Urinary bladder (tissue), 4 donors: ENCODE results near the gene RASAL2. TPM values are rescaled to one million over a fixed set of nuclear protein-coding genes. Genes with fewer than 3 reads are reported as not detected.
"Not testable (repeated sequence)": the region's sequence is repeated elsewhere in the genome, so short reads cannot be mapped to it uniquely, and the experiment has no call there.

Experiments used
- DNase-seq: peaks from one replicate; pipeline ENCODE4 v3.0.0-alpha.2; 2015; ENCODE audit errors: extremely low spot score
- H3K27ac ChIP-seq: one replicate; pipeline ENCODE4 v1.5.1; 2013; ENCODE audit warnings: low read depth, mild to moderate bottlenecking, moderate library complexity
- H3K36me3 ChIP-seq: one replicate; pipeline ENCODE4 v1.6.1; 2013; ENCODE audit warnings: mild to moderate bottlenecking, moderate library complexity; ENCODE audit not compliant: insufficient read depth
- H3K4me1 ChIP-seq: one replicate; pipeline ENCODE4 v1.6.1; 2013; ENCODE audit warnings: mild to moderate bottlenecking, moderate library complexity; ENCODE audit not compliant: insufficient read depth
- H3K4me3 ChIP-seq: one replicate; pipeline ENCODE4 v1.5.1; 2013; ENCODE audit warnings: low read depth, low read length
- WGBS: extraction: QIAGEN DNeasy Blood & Tissue Kit; methylation state at CpG from one replicate; pipeline ENCODE4 v1.1.7; 2013; 5-methylcytosine and 5-hydroxymethylcytosine counted together
- polyA plus RNA-seq: library from polyadenylated mRNA; stranded (reverse); fragments of 200-250 nt; gene quantifications from one replicate; pipeline ENCODE4 v1.2.3, GENCODE V29; 2013
- total RNA-seq: library from RNA; depleted of rRNA; stranded (reverse); fragments of >200 nt; gene quantifications from one replicate; pipeline ENCODE4 v1.2.3, GENCODE V29; 2014
- donor health status: healthy with polysubstance abuse.
- donor health status: healthy.

The RASAL2 gene
- total and polyA plus RNA-seq, 2 donors, result 8.8 to 29.2 TPM

DNA sequence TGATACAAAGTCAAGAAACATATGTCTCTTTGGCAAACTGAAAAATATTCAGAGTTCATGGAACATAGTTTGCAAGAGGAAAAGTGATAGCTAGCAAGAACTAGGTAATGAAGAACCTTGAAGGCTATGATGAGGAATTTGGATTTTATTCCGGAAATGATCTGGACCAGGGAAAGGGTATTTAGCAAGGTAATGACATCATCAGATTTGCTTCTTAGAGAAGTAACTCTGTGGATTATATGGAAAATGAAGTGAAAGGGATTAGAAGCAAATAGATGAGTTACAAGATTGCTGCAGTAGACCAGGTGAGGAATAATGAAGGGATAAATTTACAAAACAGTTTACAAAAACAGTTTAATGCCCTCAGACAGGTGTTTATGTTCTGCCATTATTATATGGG lies 197.3 kb downstream of the RASAL2 start:
- Histone ChIP-seq H3K27ac (no peak overlapping the region), H3K4me1 (no peaks in the 10 kb centered on the region), H3K36me3 (no peaks in the 10 kb centered on the region), H3K4me3 (no peak overlapping the region)
- no peak for DNase-seq
- 96% methylated on average over 1 of the region's 1 CpG for WGBS

DNA sequence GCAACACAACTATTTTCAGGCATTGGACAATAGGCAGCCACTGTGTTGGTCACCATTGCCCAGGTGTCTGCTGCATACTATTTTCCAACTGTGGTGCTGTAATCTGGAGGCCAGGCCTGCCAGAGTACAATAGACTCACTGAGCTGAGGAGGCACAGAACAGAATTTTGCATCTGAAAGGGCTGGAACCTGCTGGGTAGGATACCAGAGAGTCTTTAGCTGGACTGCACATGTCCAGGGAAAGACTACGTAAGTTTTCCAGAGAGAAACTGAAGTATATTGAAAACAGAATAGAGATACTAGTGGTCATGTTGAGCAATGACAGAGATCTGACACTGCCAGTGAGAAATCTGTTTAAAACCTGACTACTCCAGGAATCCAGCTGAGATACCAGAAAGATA lies 200.8 kb downstream of the RASAL2 start:
- no peak overlapping the region for H3K27ac ChIP-seq
- WGBS, result 98% methylated on average over 1 of the region's 1 CpG
- DNase-seq, result no peak
- no peaks in the 10 kb centered on the region for H3K36me3 ChIP-seq
- no peaks in the 10 kb centered on the region for H3K4me1 ChIP-seq
- H3K4me3 ChIP-seq, result no peak overlapping the region

DNA sequence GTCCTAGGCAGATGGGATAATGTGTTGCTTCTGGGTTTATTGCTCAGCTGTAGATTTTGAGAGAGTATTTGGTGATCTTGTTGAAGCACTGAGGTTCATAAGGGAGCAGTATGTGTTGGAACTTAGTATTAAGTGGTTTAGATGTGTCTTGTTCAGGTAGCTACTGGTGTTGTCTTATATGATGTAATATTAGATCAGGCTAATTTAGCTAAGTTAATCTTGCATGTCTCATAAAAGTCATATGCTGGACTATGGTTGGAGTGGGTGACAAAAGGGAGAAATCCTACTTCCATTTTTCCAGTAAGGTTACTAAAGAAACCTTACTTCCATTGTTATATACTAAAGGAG lies 206.4 kb downstream of the RASAL2 start:
- no peaks in the 10 kb centered on the region for H3K36me3 ChIP-seq
- H3K4me3 ChIP-seq, result no peak overlapping the region
- no peak overlapping the region for H3K27ac ChIP-seq
- no peaks in the 10 kb centered on the region for H3K4me1 ChIP-seq
- no peak for DNase-seq

- 95% methylated on average over 1 of the region's 1 CpG for WGBS
- Histone ChIP-seq H3K4me3 (no peak overlapping the region), H3K4me1 (no peaks in the 10 kb centered on the region)
These were observed 207.2 kb downstream of the RASAL2 start for GRCh38 chr1:178301141-178301540.

DNA sequence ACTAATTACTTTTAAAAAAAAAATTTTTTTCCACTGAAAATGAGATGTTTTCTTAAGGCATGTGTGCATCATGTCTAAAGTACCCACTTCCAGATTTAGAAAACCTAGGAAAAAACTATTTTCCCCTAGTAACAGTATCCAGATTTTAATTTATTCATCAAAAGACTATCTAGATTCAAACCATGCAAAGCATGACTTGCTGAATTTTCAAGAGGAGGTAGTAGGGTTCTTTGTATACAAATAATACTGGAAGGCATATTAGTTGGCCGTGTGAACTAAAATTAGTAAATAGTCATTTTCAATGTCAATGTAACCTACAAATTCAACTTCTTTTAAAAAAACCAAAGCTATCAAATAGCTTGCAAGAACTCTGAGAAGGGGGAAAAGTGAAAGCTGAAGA lies 213.4 kb downstream of the RASAL2 start:
- no peaks in the 10 kb centered on the region for H3K36me3 ChIP-seq
- 73% methylated on average over 1 of the region's 1 CpG for WGBS
- DNase-seq, result no peak
- H3K4me1 ChIP-seq, result no peaks in the 10 kb centered on the region
- H3K27ac ChIP-seq, result no peak overlapping the region
- no peak overlapping the region for H3K4me3 ChIP-seq

More at GRCh38 chr1:178301141-178301540, 207.2 kb downstream of the RASAL2 start:
- H3K27ac ChIP-seq, result no peak overlapping the region
- DNase-seq, result no peak
- no peaks in the 10 kb centered on the region for H3K36me3 ChIP-seq

DNA sequence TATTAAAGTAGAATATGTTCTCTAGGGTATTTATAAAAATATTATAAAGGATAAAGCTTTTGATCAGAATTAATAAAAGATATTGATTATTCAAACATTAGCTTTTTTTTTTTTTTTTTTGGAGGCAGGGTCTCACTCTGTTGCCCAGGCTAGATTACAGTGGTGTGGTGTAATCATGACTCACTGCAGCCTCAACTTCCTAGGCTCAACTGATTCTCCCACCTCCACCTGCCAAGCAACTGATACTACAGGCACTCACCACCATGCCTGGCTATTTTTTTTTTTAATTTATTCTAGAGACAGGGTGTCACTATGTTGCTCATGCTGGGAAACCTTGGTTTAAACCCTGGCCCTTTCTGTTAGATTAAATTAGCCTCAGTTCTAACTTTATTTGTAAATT lies 214.5 kb downstream of the RASAL2 start:
- no peak for DNase-seq
- H3K4me3 ChIP-seq, result no peak overlapping the region
- no peaks in the 10 kb centered on the region for H3K36me3 ChIP-seq
- H3K27ac ChIP-seq, result no peak overlapping the region
- no peaks in the 10 kb centered on the region for H3K4me1 ChIP-seq

- WGBS, result 3% methylated on average over 1 of the region's 1 CpG
- peak; percentile 66 for DNase-seq
- H3K4me1 ChIP-seq, result no peaks in the 10 kb centered on the region
These were observed 216.8 kb downstream of the RASAL2 start for GRCh38 chr1:178310685-178311105.

GRCh38 chr1:178311164-178311563 lies 217.3 kb downstream of the RASAL2 start:
- H3K4me3 ChIP-seq, result no peak overlapping the region

More at GRCh38 chr1:178310685-178311105, 216.8 kb downstream of the RASAL2 start:
- Histone ChIP-seq H3K27ac (no peak overlapping the region), H3K4me3 (no peak overlapping the region), H3K36me3 (no peaks in the 10 kb centered on the region)

DNA sequence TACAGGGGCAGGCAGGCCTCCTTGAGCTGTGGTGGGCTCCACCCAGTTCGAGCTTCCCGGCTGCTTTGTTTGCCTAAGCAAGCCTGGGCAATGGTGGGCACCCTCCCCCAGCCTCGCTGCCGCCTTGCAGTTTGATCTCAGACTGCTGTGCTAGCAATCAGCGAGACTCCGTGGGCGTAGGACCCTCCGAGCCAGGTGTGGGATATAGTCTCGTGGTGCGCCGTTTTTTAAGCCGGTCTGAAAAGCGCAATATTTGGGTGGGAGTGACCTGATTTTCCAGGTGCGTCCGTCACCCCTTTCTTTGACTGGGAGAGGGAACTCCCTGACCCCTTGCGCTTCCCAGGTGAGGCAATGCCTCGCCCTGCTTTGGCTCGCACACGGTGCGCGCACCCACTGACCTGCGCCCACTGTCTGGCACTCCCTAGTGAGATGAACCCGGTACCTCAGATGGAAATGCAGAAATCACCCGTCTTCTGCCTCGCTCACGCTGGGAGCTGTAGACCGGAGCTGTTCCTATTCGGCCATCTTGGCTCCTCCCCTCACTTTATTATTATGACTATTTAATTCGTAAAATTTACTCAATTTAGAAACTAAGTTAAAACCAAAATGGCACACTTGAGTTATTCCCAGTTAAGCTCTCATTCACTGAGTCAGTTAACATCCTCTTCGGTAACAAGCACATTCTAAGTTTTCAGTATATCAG lies 226.5 kb downstream of the RASAL2 start:
- not testable (repeated sequence) for H3K4me1 ChIP-seq, H3K4me3 ChIP-seq, H3K27ac ChIP-seq, DNase-seq, H3K36me3 ChIP-seq
- WGBS, result 75% methylated on average over 29 of the region's 30 CpGs

More at GRCh38 chr1:178311164-178311563, 217.3 kb downstream of the RASAL2 start:
- Histone ChIP-seq H3K27ac (no peak overlapping the region), H3K4me1 (no peaks in the 10 kb centered on the region), H3K36me3 (no peaks in the 10 kb centered on the region)
- WGBS, result 88% methylated on average over 1 of the region's 1 CpG
- DNase-seq, result no peak

DNA sequence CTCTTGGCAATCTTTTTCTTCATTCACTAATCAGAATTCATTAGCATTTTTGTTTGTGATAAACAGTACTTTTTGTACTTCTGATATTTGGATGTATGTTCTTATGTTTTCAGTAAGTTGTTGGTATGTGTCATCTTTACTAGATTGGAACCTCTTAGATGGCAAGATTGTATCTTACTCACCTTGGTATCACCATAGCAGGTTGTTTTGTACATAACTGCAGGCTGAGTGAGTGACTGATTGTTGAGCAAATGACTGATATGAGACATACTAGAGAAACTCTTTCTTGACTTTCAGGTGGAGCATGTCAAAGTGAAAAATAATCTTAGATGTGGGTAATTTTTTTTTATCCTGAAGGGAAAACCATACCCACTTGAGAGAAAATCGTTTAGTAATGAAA lies 229.2 kb downstream of the RASAL2 start:
- Histone ChIP-seq H3K36me3 (no peaks in the 10 kb centered on the region), H3K4me3 (no peak overlapping the region), H3K4me1 (no peaks in the 10 kb centered on the region), H3K27ac (no peak overlapping the region)
- WGBS, result 78% methylated on average over 1 of the region's 1 CpG
- no peak for DNase-seq

- no peaks in the 10 kb centered on the region for H3K4me1 ChIP-seq
- WGBS, result 55% methylated on average over 1 of the region's 1 CpG
- H3K4me3 ChIP-seq, result no peak overlapping the region
- DNase-seq, result no peak
- no peak overlapping the region for H3K27ac ChIP-seq
- H3K36me3 ChIP-seq, result no peaks in the 10 kb centered on the region
These were observed 230.1 kb downstream of the RASAL2 start for GRCh38 chr1:178324003-178324402.

GRCh38 chr1:178328728-178329127 lies 234.8 kb downstream of the RASAL2 start:
- no peak for DNase-seq
- H3K4me3 ChIP-seq, result no peak overlapping the region
- H3K4me1 ChIP-seq, result no peaks in the 10 kb centered on the region
- no peak overlapping the region for H3K27ac ChIP-seq
- no peaks in the 10 kb centered on the region for H3K36me3 ChIP-seq
- 97% methylated on average over 3 of the region's 3 CpGs for WGBS

DNA sequence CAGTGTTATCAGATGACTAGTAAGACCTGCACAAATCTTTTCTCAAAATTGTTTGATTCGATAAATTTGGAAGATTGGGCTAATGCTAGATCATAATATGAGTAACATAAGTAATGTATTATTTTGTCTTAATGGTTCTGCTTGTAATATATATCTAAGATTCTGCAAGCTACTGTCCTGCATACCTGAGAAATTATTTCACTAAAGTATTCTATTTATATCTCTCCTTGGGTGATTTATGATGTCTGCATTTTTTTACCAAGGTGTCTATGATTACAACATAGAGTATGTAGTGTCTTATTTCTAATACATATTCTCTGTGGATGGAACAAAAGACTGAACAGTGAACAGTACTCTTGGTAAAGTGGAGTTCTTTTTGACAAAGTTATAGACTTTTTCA lies 236.2 kb downstream of the RASAL2 start:
- Histone ChIP-seq H3K36me3 (no peaks in the 10 kb centered on the region), H3K4me1 (no peaks in the 10 kb centered on the region), H3K27ac (no peak overlapping the region), H3K4me3 (no peak overlapping the region)
- 87% methylated on average over 1 of the region's 1 CpG for WGBS
- no peak for DNase-seq

- Histone ChIP-seq H3K4me3 (no peak overlapping the region), H3K27ac (no peak overlapping the region), H3K4me1 (no peaks in the 10 kb centered on the region), H3K36me3 (no peaks in the 10 kb centered on the region)
- 84% methylated on average over 7 of the region's 7 CpGs for WGBS
- DNase-seq, result no peak
These were observed 237.1 kb downstream of the RASAL2 start for GRCh38 chr1:178330848-178331497.
